ENCODE results near the gene BCKDHA.

GRCh38 chr19:41372501-41372900 lies 25.1 kb upstream of the BCKDHA start:
- TF ChIP-seq POLR2A (IDR thresholded peaks at IDR 0.05; ENCODE audit: low read length) = no peak
- no peak for TF ChIP-seq GATA1 (IDR thresholded peaks at IDR 0.05; ENCODE audit: low read depth, low read length)
